AG09319 (cell line): ENCODE results near the gene ZNF483.

Experiments
- DNase-seq: peaks from one replicate; pipeline ENCODE4 v3.0.0-alpha.2; 2010; ENCODE audit warnings: low read depth; ENCODE audit errors: extremely low read depth
- CTCF ChIP-seq: IDR thresholded peaks from 2 replicates; pipeline ENCODE4 v1.5.1; 2011; ENCODE audit warnings: low read depth, mild to moderate bottlenecking, inconsistent platforms, low read length, moderate library complexity

ZNF483 gene

GRCh38 chr9:111525056-111525977 is at the start of gene ZNF483:
Gene ZNF483, plus strand, starts transcription at chr9:111525179. Its CDS starts 2,217 bp downstream, at chr9:111527396.
- peak; percentile 25 for DNase-seq
- no peak for TF ChIP-seq CTCF

- DNase-seq: no peak
- no peak for TF ChIP-seq CTCF
These were observed 49.8 kb upstream of the ZNF483 start for GRCh38 chr9:111475195-111475594.

GRCh38 chr9:111477677-111478076 is 47.3 kb upstream of the ZNF483 start:
- no peak for TF ChIP-seq CTCF
- DNase-seq: no peak

- no peak for TF ChIP-seq CTCF
- no peak for DNase-seq
These were observed 42.9 kb upstream of the ZNF483 start for GRCh38 chr9:111481885-111482636.

- no peak for TF ChIP-seq CTCF
- peak; percentile 42 for DNase-seq
These were observed 42.1 kb upstream of the ZNF483 start for GRCh38 chr9:111482694-111483438.

- no peak for TF ChIP-seq CTCF
- DNase-seq: peak; percentile 11
These were observed 41.5 kb upstream of the ZNF483 start for GRCh38 chr9:111483439-111483857.
